WI38 (cell line): ENCODE measurements around the gene AP3B2.

Experiments used
- H3K4me3 ChIP-seq: 2 replicates; pipeline ENCODE4 v1.5.1; 2011; ENCODE audit warnings: low read depth, mild to moderate bottlenecking, control low read depth, low read length
- TF ChIP-seq, protein P1 (sequence below): IDR thresholded peaks from 2 replicates; pipeline ENCODE4 v1.5.1; 2012; ENCODE audit warnings: low read depth, mild to moderate bottlenecking, control low read depth, low read length

The AP3B2 gene, protein sequence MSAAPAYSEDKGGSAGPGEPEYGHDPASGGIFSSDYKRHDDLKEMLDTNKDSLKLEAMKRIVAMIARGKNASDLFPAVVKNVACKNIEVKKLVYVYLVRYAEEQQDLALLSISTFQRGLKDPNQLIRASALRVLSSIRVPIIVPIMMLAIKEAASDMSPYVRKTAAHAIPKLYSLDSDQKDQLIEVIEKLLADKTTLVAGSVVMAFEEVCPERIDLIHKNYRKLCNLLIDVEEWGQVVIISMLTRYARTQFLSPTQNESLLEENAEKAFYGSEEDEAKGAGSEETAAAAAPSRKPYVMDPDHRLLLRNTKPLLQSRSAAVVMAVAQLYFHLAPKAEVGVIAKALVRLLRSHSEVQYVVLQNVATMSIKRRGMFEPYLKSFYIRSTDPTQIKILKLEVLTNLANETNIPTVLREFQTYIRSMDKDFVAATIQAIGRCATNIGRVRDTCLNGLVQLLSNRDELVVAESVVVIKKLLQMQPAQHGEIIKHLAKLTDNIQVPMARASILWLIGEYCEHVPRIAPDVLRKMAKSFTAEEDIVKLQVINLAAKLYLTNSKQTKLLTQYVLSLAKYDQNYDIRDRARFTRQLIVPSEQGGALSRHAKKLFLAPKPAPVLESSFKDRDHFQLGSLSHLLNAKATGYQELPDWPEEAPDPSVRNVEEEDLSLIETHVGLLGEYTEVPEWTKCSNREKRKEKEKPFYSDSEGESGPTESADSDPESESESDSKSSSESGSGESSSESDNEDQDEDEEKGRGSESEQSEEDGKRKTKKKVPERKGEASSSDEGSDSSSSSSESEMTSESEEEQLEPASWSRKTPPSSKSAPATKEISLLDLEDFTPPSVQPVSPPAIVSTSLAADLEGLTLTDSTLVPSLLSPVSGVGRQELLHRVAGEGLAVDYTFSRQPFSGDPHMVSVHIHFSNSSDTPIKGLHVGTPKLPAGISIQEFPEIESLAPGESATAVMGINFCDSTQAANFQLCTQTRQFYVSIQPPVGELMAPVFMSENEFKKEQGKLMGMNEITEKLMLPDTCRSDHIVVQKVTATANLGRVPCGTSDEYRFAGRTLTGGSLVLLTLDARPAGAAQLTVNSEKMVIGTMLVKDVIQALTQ

DNA sequence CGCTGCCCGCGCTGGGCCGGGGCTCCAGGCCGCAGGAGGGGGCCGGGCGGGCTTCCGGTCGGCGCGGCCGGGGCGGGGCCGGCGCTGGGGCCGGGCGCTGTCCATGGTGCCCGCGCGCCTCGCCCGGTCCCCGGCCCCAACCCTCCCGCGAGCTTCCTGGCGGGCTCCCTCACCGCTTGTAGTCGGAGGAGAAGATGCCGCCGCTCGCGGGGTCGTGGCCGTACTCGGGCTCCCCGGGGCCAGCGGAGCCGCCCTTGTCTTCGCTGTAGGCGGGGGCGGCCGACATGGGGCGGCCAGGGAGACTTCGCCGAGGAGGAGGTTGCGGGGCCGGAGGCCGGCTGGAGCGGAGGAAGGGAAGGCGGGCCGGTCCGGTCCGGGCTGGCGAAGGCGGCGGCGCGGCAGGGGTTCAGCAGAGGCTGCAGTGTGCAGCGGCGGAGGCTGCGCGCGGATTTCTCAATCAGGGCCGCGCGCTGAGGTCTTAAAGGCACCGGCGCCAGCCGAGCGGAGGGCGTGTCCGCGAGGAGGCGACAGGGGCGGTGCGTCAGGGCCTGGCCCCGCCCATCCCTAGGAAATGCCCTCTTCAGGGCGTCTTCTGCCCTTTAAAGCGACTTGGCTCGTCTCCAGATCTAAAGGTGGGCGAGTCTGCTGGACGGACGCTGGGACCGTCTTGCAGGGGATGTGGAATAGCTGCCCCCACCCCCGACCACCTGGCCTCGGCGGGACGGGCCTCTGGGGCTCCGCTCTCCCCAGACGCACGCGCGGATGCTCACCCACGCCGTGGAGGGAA is at the start of gene AP3B2:
AP3B2 (minus strand) TSS at position 455 of the 787 bp plus-strand sequence; CDS start at position 286, 169 bp downstream.
- peak within 1 kb of the TSS; percentile 66 for H3K4me3 ChIP-seq
- TF ChIP-seq, protein P1, sequence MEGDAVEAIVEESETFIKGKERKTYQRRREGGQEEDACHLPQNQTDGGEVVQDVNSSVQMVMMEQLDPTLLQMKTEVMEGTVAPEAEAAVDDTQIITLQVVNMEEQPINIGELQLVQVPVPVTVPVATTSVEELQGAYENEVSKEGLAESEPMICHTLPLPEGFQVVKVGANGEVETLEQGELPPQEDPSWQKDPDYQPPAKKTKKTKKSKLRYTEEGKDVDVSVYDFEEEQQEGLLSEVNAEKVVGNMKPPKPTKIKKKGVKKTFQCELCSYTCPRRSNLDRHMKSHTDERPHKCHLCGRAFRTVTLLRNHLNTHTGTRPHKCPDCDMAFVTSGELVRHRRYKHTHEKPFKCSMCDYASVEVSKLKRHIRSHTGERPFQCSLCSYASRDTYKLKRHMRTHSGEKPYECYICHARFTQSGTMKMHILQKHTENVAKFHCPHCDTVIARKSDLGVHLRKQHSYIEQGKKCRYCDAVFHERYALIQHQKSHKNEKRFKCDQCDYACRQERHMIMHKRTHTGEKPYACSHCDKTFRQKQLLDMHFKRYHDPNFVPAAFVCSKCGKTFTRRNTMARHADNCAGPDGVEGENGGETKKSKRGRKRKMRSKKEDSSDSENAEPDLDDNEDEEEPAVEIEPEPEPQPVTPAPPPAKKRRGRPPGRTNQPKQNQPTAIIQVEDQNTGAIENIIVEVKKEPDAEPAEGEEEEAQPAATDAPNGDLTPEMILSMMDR, result no peak

DNA sequence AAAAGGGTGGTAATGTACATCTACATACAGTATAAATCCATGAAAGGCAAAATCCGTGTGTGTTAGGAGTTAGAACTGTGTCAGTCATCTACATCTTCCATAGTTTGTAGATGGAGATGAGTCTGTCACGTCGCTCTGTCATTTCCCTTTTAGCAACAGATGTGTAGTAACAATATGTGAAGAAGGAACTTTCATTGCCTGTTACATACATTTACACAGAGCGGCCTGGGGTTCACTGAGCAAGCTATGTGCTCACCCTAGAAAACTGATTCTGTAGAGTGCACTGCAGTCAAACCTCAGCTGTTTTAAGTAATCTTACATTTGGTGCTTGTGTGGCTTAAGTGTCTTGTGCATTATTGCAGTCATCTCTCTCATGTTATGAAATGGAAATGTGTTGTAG is 41.6 kb upstream of the AP3B2 start:
- peak overlapping the region; percentile 98 for H3K4me3 ChIP-seq
- TF ChIP-seq, protein P1, result no peak

DNA sequence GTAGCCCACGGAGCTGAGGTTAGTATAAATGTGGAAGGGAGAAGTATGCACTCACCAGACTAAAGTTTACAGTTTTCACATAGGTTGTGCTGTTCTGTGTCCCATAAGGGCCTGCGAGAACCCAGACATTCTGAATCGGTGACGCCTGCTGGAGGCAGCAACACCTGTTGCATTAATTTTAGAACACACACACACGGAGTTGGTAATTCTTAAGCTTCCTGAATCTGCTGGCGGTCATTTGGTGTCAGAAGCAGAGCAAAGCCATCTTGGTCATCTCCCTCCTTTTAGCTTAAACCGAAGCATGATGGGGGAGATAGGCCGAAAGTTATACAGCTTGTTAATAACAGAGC is 41.1 kb upstream of the AP3B2 start:
- H3K4me3 ChIP-seq, result peak overlapping the region; percentile 98
- TF ChIP-seq, protein P1, result no peak

DNA sequence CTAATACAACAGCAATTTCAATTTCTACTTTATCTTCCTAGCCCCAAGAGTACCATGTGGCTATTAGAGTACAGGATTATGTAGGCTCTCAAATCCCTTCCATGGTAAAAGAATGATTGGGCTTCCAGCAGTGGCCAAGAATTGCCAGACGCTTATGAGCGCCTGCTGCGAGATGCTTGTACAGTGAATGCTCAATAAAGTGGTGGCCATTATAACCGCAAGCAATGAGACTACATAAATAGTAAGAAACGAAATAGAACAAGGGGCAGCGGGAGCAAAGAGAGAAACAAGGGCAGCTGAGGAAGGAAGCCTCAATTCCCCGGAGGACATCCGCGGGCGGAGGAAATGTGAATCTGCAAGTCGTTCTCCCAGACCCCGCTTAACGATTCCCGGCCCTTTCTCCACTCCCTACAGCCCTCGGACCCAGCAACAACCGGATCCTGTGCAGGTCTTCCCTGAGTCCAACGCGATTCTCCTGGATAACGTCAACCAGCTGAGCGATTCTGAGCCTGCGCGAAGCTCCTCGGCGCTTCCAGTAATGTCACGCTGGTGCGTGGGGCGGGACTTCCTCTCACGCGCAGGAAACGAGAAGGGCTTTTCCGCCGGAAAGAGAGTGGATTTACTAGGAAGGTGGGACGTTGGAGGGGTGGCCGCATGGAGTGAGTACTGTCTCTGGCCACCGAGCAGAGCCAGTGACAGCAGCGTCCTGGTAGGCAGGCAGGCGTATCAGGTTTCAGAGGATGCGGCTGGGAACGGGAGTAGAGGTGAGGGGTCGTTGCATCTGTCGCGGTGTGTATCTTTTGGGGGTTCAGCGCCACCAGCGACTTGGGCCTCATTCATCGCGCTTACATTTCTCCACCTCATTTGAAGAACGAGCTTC is 40.5 kb upstream of the AP3B2 start:
- TF ChIP-seq, protein P1, result no peak
- H3K4me3 ChIP-seq, result peak overlapping the region; percentile 98

DNA sequence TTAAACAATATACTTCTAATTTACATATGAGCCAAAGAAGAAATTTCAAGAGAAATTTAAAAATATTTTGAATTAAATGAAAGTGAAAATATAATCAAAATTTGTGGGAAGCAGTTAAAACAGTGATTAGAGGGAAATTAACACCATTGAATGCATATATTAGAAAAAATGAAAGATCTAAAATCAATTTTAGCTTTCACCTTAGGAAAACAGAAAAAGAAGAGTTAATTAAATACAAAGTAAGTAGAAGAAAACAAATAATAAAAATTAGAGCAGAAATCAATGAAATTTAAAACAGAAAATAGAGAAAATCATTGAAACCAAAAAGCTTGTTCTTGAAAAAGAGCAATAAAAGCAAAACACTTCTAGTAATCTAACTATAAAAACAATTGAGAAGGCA is 38.6 kb upstream of the AP3B2 start:
- TF ChIP-seq, protein P1, result no peak
- H3K4me3 ChIP-seq, result no peak overlapping the region

DNA sequence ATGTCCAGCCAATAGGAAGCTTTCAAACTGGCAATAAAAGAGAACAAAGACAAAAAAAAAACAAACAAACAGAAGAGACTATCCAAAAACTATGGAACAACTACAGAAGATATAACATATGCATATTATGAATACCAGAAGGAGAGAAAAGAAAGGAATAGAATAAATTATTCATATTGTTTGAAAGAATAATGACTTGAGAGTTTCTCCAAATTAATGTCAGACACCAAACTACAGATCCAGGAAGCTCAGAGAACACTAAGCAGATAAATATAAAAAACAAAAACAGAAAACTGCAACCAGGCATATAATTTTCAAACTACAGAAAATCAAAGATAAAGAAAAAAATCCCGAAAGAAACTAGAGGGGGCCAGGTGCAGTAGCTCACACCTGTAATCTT is 34.1 kb upstream of the AP3B2 start:
- TF ChIP-seq, protein P1, result no peak
- H3K4me3 ChIP-seq, result no peak overlapping the region
